H54 (cell line): Measurements from ENCODE around the gene DYRK2.

Experiments used
- DNase-seq: peaks from one replicate; pipeline ENCODE4 v3.0.0; 2011; ENCODE audit warnings: low spot score, mixed read lengths; ENCODE audit not compliant: insufficient read length
- FAIRE-seq: peaks from 3 replicates; lab custom pipeline; 2011; peaks lifted over from hg19 to GRCh38; lab: Jason Lieb, UNC
- POLR2A ChIP-seq: IDR thresholded peaks from 2 replicates; pipeline ENCODE4 v1.6.1; 2011; ENCODE audit warnings: low read depth, mild to moderate bottlenecking, low read length

The DYRK2 gene

GRCh38 chr12:67714648-67715047, 66.1 kb downstream of the DYRK2 start:
- DNase-seq (no peak), FAIRE-seq (no peak)
- no peak for TF ChIP-seq POLR2A
